Astrocyte (in vitro differentiated cells and primary cell): ENCODE results near the gene MYO7B. TPM values are rescaled to one million over a fixed set of nuclear protein-coding genes. Genes with fewer than 3 reads are reported as not detected.

Experiments used
- DNase-seq: peaks from one replicate; pipeline ENCODE4 v3.0.0-alpha.2; 2010; ENCODE audit warnings: low read depth
- FAIRE-seq: peaks from 2 replicates; lab custom pipeline; 2011; peaks lifted over from hg19 to GRCh38; lab: Jason Lieb, UNC
- H2AFZ ChIP-seq: 2 replicates; pipeline ENCODE4 v1.6.0; 2012; ENCODE audit warnings: low read depth, low read length, inconsistent platforms
- H3K27ac ChIP-seq: 2 replicates; pipeline ENCODE4 v1.5.1; 2011; ENCODE audit warnings: low read depth, low read length, inconsistent platforms
- H3K27me3 ChIP-seq: 2 replicates; pipeline ENCODE4 v1.6.0; 2011; ENCODE audit warnings: low read length, inconsistent platforms; ENCODE audit not compliant: insufficient read depth
- H3K36me3 ChIP-seq: 2 replicates; pipeline ENCODE4 v1.5.1; 2011; ENCODE audit warnings: low read length, inconsistent platforms; ENCODE audit not compliant: insufficient read depth
- H3K4me1 ChIP-seq: 2 replicates; pipeline ENCODE4 v1.5.1; 2011; ENCODE audit warnings: low read length, inconsistent platforms; ENCODE audit not compliant: insufficient read depth
- H3K4me2 ChIP-seq: 2 replicates; pipeline ENCODE4 v1.6.0; 2012; ENCODE audit warnings: low read length, inconsistent platforms
- H3K4me3 ChIP-seq: 2 replicates; pipeline ENCODE4 v1.5.1; 2011; ENCODE audit warnings: low read depth, mild to moderate bottlenecking, low read length, inconsistent platforms; ENCODE audit not compliant: insufficient read depth
- H3K79me2 ChIP-seq: 2 replicates; pipeline ENCODE4 v1.6.0; 2012; ENCODE audit warnings: mild to moderate bottlenecking, low read length, inconsistent platforms; ENCODE audit not compliant: insufficient read depth
- H3K9ac ChIP-seq: 2 replicates; pipeline ENCODE4 v1.6.0; 2012; ENCODE audit warnings: mild to moderate bottlenecking, low read length, inconsistent platforms
- H3K9me3 ChIP-seq: 2 replicates; pipeline ENCODE4 v1.5.1; 2012; ENCODE audit warnings: low read depth, mild to moderate bottlenecking, low read length, inconsistent platforms; ENCODE audit not compliant: insufficient read depth
- H4K20me1 ChIP-seq: 2 replicates; pipeline ENCODE4 v1.6.0; 2012; ENCODE audit warnings: low read length, inconsistent platforms; ENCODE audit not compliant: insufficient read depth
- H3K27ac Mint-ChIP-seq: one replicate; pipeline ENCODE4 v1.8.0; 2021; ENCODE audit warnings: mild to moderate bottlenecking, mixed read lengths; ENCODE audit not compliant: unreplicated experiment
- H3K27me3 Mint-ChIP-seq: one replicate; pipeline ENCODE4 v1.8.0; 2021; ENCODE audit warnings: low read depth, mixed read lengths; ENCODE audit not compliant: unreplicated experiment
- H3K36me3 Mint-ChIP-seq: one replicate; pipeline ENCODE4 v1.8.0; 2021; ENCODE audit warnings: low read depth, mixed read lengths; ENCODE audit not compliant: unreplicated experiment
- H3K4me1 Mint-ChIP-seq: one replicate; pipeline ENCODE4 v1.8.0; 2021; ENCODE audit warnings: low read depth, mixed read lengths; ENCODE audit not compliant: unreplicated experiment
- H3K4me3 Mint-ChIP-seq: one replicate; pipeline ENCODE4 v1.8.0; 2021; ENCODE audit warnings: mild to moderate bottlenecking, moderate library complexity, mixed read lengths; ENCODE audit not compliant: unreplicated experiment
- H3K9me3 Mint-ChIP-seq: one replicate; pipeline ENCODE4 v1.8.0; 2021; ENCODE audit warnings: mild to moderate bottlenecking, mixed read lengths; ENCODE audit not compliant: unreplicated experiment
- EZH2 ChIP-seq: IDR thresholded peaks from 2 replicates; pipeline ENCODE4 v1.6.1; 2012; ENCODE audit warnings: mild to moderate bottlenecking, low read length, inconsistent platforms; ENCODE audit not compliant: insufficient read depth
- total RNA-seq: library from RNA; stranded (reverse); gene quantifications from 2 replicates; pipeline ENCODE4 v1.2.1, GENCODE V29; 2021
- TF ChIP-seq, protein P1 (sequence below): IDR thresholded peaks from 2 replicates; pipeline ENCODE4 v1.5.1; 2011; ENCODE audit warnings: low read depth, mild to moderate bottlenecking, inconsistent platforms, low read length, moderate library complexity; ENCODE audit not compliant: insufficient read depth

MYO7B gene
- total RNA-seq, 1 donor from 2014 or later: 0.77 TPM

DNA sequence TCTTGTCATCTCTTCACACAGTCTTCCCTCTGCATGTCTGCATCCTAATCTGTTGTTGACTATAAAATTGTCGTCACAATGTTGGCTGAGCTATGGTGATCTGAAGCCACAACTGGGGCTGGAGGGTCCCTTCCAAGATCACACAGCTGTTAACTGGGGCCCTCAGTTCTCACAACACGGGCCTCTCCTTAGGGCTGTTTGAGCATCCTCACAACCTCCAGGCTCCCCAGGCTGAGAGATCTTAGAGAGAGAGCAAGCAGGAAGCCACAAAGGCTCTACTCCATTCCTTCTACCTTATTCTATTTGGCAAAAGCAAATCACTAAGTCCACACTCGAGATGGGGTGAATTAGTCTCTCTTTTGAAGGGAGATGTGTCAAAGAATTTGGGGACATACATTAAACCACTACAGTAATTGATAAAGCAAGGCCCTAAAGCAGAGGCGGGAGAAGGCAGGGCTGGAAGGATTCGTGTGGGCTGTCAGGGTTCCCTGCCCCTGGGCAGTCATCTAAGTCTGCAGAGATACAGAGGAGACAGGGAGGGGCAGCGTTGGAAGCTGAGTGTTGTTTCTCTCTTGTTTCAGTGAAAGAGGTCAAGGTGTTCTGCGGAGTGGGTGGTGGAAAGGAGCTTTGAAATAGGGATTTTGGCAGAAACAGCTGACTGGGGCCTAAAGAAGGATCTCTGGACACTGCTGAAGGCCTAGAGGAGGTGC is 15.9 kb downstream of the MYO7B start:
- H4K20me1 ChIP-seq: no peaks in the 10 kb centered on the region
- TF ChIP-seq, protein P1, sequence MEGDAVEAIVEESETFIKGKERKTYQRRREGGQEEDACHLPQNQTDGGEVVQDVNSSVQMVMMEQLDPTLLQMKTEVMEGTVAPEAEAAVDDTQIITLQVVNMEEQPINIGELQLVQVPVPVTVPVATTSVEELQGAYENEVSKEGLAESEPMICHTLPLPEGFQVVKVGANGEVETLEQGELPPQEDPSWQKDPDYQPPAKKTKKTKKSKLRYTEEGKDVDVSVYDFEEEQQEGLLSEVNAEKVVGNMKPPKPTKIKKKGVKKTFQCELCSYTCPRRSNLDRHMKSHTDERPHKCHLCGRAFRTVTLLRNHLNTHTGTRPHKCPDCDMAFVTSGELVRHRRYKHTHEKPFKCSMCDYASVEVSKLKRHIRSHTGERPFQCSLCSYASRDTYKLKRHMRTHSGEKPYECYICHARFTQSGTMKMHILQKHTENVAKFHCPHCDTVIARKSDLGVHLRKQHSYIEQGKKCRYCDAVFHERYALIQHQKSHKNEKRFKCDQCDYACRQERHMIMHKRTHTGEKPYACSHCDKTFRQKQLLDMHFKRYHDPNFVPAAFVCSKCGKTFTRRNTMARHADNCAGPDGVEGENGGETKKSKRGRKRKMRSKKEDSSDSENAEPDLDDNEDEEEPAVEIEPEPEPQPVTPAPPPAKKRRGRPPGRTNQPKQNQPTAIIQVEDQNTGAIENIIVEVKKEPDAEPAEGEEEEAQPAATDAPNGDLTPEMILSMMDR: no peak
- TF ChIP-seq EZH2: no peak
- H3K9me3 ChIP-seq: no peaks in the 10 kb centered on the region
- Mint-ChIP-seq H3K9me3 (peaks cover 9% of the 10 kb centered on the region), H3K36me3 (no peaks in the 10 kb centered on the region), H3K4me1 (no peaks in the 10 kb centered on the region), H3K27me3 (peaks cover 56% of the 10 kb centered on the region), H3K27ac (no peak overlapping the region), H3K4me3 (no peak overlapping the region)
- H3K27me3 ChIP-seq: peaks cover 12% of the 10 kb centered on the region
- no peak overlapping the region for H3K27ac ChIP-seq
- no peaks in the 10 kb centered on the region for H3K36me3 ChIP-seq
- H3K4me3 ChIP-seq: no peak overlapping the region
- H3K79me2 ChIP-seq: no peaks in the 10 kb centered on the region
- DNase-seq (no peak), FAIRE-seq (no peak)
- no peak overlapping the region for H2AFZ ChIP-seq
- H3K4me2 ChIP-seq: no peak overlapping the region
- H3K9ac ChIP-seq: no peak overlapping the region
- H3K4me1 ChIP-seq: no peaks in the 10 kb centered on the region

GRCh38 chr2:127552336-127552735 is 16.9 kb downstream of the MYO7B start:
- no peaks in the 10 kb centered on the region for H3K9me3 ChIP-seq
- H3K36me3 ChIP-seq: no peaks in the 10 kb centered on the region
- no peaks in the 10 kb centered on the region for H3K4me1 ChIP-seq
- no peak overlapping the region for H3K27ac ChIP-seq
- Mint-ChIP-seq H3K27ac (no peak overlapping the region), H3K4me3 (no peak overlapping the region), H3K36me3 (peaks cover 4% of the 10 kb centered on the region), H3K27me3 (peaks cover 53% of the 10 kb centered on the region), H3K4me1 (no peaks in the 10 kb centered on the region), H3K9me3 (peaks cover 17% of the 10 kb centered on the region)
- H4K20me1 ChIP-seq: no peaks in the 10 kb centered on the region
- H3K4me2 ChIP-seq: no peak overlapping the region
- TF ChIP-seq, protein P1: no peak
- no peak for TF ChIP-seq EZH2
- H3K79me2 ChIP-seq: no peaks in the 10 kb centered on the region
- H3K27me3 ChIP-seq: peaks cover 16% of the 10 kb centered on the region
- DNase-seq (no peak), FAIRE-seq (no peak)
- H3K4me3 ChIP-seq: no peak overlapping the region
- H3K9ac ChIP-seq: no peak overlapping the region
- H2AFZ ChIP-seq: no peak overlapping the region

DNA sequence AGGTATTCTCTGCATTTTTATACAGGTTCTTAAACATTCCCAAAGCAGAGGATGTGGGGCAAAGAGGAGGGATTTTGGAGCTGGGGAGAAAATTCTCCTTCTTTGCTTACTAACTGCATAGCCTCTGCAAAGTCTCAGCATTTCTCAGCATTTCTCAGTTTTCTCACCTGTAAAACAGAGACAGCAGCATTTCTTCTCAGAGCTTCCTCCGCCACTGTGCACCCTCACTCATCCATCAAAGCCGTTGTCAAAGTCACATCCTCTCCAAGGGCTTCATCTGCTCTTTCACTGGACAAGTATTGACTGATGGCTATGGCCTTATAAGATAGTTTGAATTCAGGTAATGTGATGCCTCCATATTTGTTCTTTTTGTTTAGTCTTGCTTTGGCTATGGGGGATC is 17.4 kb downstream of the MYO7B start:
- no peak overlapping the region for H3K9ac ChIP-seq
- TF ChIP-seq EZH2: no peak
- TF ChIP-seq, protein P1: no peak
- peaks cover 18% of the 10 kb centered on the region for H3K9me3 Mint-ChIP-seq
- H3K79me2 ChIP-seq: no peaks in the 10 kb centered on the region
- DNase-seq (no peak), FAIRE-seq (no peak)
- no peaks in the 10 kb centered on the region for H4K20me1 ChIP-seq
- H3K27ac Mint-ChIP-seq: no peak overlapping the region
- H3K27ac ChIP-seq: no peak overlapping the region
- peaks cover 16% of the 10 kb centered on the region for H3K27me3 ChIP-seq
- H3K4me2 ChIP-seq: no peak overlapping the region
- H3K27me3 Mint-ChIP-seq: peaks cover 48% of the 10 kb centered on the region
- H3K4me1 Mint-ChIP-seq: no peaks in the 10 kb centered on the region
- H3K4me1 ChIP-seq: no peaks in the 10 kb centered on the region
- H3K4me3 ChIP-seq: no peak overlapping the region
- H3K36me3 ChIP-seq: no peaks in the 10 kb centered on the region
- no peak overlapping the region for H3K4me3 Mint-ChIP-seq
- H3K36me3 Mint-ChIP-seq: peaks cover 4% of the 10 kb centered on the region
- H2AFZ ChIP-seq: no peak overlapping the region
- no peaks in the 10 kb centered on the region for H3K9me3 ChIP-seq
